HG03571 (cell line): ENCODE data around the gene GLIS1.

ENCODE experiments used
- ATAC-seq: cut with Tn5 transposase; IDR thresholded peaks from one replicate; pipeline ENCODE4 v1.9.1; 2021; ENCODE audit not compliant: unreplicated experiment

Gene GLIS1

DNA sequence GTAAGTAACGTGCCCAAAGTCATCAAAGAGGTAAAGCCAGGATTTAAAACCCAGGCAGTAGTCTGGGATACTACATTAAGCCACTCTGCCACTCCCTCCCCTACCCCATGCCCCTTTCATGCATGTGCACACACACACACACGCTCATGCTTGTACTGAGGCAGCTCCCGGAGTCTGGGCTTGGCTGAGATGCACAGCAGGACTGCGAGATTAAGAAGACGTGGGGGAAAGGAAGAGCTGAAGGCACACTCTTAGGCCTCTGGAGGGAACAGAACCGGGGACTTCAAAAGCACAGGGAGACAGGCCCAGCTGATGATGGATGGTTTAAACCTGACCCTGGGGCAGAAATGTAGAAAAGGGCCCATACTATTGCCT is 98.3 kb downstream of the GLIS1 start:
- no peak for ATAC-seq

DNA sequence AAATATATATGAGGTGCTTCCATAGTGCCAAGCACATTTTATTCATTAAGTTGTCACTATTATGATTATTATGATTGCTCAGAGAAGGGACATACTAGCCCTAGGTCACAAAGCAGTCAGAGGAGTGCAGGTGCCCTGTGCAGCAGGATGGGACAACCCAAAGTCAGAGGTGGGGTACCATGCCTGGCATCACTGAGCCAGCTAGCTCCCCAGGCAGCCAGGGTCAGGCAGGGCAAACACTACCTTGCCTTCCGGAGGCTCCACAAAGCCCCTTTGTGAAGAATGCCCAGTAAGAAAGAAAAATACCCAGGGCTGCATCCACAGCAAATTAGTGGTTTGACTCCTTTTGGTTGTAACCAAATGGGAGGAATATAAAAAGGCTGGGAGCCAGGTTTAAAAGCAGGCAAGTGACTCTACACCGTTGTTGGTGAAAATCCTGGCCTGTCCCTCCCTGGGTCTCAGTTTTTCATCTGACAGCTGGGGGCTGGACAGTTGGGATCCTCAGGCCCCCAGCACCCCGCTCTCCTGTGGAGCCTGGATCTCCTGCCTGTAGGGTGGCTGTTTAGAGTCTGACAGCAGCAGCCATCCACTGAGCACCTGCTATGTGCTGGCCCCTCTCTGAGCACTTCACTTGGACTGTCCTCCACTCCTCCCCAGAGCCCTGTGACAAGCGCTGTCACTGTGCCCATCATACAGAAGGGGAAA is 98.8 kb downstream of the GLIS1 start:
- no peak for ATAC-seq

DNA sequence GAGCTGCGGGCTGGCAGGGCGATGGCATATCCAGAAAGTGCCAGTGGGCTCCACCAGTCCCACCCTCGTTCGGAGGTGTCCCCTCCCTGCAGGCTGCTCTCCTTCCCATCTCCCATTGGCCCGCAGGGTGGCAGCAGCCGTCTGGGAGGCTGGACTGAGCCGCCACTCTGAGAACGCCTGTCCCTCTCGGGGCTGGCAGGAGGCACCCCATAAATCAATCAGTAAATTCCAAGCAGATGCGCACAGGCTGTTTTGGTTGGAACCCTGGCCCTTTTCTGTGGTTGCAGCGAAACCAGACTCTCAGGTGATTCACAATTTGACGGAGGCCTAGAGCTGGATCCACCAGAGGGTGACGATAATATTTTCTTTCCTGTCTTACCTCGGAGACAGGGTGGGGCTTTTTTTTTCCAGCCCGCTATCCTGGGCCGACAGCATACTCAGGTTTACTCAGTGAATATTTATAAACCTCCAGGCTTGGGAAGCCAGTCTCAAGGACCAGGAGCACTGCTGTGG is 99.7 kb downstream of the GLIS1 start:
- no peak for ATAC-seq

DNA sequence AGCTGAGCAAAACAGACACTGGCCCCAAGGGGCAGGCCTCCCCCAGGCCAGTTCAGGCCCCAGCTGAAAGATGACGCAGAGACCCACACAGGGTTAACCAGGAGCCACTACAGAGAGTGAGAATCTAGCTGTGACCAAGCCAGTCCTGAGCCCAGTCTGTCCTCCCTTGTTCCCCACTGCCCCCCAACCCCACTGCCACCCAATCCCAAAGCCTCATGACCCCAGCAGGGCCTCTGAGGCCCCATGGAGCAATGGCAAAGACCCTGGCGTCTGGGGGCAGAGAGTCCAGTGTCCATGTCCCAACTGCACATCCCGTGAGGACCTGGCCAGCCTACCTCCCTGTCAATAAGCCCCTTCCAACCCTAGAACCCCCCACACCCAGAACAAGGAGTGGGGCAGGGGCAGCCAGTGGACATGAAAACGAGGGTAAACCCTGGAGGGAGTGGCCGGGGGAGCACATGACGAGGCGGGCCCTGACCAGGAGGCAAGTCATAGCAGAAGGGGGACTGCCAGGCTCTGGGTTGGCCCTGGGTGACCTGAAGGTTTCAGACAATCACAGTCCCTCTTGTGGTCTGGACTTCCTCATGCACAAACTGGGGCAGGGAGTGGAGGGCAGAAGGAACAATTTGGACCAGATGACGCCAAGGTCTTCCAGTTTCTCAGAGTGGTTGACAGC is 100.5 kb downstream of the GLIS1 start:
- no peak for ATAC-seq

DNA sequence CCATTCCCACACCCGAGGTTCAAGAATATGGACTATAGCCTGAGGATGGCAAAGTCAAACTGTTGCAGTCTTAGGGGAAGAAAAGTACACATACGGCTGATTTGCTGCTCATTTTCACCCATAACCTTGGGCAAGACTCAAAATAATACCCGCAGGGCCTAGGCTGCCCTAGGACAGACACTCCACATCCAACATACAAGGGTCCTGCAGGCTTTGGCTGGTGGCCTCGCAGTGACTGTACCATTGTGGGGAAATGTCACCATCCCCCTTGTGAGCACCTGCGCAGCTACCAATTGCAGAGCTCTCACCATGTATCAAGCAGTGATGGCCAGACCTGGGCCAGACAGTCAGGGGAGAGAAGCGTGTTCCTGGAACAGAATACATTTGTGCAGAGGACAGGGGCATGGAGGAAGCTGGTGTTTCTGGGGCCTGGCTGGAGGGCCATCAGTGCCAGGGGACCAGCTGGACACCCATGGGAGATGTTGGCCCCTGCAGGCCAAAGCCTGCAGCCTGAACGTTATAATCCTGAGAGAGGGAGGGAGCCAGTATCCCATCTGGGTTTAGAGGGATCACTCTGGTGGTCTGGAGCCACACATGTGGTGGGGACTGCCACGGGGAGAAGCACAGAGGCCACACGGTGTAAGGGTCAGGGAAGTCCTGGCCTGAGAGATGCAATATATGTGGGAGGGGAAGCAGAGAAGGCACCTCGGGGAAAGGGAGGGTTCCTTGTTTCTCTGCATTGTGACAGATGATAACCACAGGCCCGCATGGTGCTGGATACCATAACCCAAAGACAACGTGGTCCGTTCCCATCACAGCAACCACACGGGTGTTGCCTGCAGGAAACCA is 101.2 kb downstream of the GLIS1 start:
- ATAC-seq = no peak

- ATAC-seq = no peak
Measured at GRCh38 chr1:53636621-53637171, 102.3 kb downstream of the GLIS1 start.

GRCh38 chr1:53634571-53634979 is 104.4 kb downstream of the GLIS1 start:
- no peak for ATAC-seq

GRCh38 chr1:53633073-53633704 is 105.8 kb downstream of the GLIS1 start:
- no peak for ATAC-seq

GRCh38 chr1:53631622-53632310 is 107.2 kb downstream of the GLIS1 start:
- ATAC-seq = no peak

DNA sequence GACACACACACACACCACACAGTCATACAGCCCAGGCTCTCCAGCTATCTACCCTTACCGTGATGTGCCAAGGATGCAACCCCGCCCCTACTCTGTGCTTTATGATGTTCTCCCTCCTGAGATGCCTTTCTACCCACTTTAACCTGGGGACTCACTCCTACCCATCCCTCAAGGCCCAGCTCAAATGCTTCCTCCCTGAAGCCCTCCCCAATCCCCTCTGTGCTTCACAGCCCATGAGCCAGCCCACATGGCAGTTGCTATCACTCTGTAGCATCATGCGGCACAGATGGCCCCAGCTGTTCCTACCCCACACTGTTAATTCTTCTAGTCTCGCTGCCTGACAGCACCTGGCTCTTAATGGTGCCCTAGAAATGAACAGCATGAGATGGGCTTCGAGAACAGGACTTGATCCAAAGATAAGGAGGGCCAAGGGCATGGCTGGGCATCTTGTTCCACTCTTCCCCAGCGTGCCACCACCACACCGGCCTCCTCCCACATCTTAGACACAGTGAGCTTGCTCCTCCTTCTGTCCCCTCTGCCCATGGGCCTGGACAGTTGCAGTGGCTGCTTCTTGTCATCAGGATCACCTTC is 109.8 kb downstream of the GLIS1 start:
- no peak for ATAC-seq

GRCh38 chr1:53628286-53628955 is 110.5 kb downstream of the GLIS1 start:
- no peak for ATAC-seq

DNA sequence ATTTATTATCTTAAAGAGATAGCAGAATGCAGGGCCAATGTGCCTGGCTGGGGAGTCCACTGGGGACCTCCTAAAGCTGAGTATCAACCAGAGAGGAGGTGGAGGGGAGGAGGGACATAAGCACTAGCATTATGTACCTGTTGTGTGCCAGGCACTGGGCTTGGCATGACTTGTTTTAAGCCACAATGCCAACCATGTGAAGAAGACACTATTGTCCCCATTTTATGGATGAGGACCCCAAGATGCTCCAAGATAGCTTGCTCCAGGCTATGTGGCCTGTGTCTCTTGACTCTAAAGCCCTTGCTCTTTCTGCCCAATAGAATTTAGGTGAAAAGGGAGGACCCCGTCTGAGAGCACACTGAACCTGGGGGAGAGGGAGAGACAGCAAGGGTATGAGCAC is 111.3 kb downstream of the GLIS1 start:
- no peak for ATAC-seq

DNA sequence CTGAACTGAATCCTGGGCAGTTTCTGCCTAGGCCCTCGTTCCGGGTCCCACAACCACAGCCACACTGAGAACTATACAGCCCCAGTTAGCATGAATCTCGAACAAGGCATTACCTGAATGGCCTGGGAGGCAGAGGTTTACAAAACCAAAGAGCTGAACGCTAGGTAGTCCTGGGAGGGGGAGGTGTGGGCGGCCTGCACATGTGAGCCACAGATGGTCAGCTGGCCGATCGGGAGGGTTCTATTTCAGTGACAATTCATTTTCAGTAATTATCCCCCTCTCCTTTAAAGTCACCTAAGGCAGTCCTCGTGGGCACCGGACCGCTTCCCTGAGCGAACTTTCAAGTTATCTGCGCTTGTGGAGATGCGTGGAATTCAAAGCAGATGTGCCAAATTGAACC is 111.9 kb downstream of the GLIS1 start:
- no peak for ATAC-seq

GRCh38 chr1:53626616-53627015 is 112.3 kb downstream of the GLIS1 start:
- ATAC-seq = no peak

DNA sequence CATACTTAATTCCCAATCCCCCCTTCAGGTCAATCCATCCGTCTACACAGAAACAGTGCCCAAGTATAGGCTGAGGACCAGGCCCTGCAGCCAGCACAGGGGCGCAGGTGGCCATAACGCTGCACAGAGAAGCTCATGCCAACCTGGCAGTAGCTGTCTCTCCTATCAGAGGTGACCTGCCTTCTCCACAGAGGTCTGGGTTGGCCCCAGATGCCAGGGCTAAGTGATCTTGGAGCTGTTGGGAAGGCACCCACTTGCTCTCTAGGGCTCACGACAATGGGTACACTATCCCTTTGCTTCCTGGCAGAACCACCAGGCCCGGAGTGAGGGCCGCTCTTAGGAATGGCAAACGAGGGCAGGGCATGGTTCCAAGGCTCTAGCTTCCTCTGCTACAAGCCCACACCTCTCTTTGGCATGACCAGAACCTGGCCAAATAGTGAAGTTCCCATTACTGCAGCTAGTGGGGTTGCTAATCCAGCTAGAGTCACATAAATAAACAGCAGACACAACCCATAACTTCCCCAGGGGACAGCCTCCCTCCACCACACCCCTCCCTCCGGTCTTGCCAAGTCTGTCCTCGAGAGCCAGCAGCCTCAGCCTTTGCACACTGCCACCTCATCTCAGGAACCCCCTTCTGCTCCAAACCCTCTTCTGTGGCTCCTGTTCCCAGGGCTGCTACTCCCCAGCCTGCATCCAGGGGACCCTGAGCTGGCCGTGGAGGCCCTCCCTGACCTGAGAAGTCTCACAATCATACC is 113.0 kb downstream of the GLIS1 start:
- no peak for ATAC-seq

DNA sequence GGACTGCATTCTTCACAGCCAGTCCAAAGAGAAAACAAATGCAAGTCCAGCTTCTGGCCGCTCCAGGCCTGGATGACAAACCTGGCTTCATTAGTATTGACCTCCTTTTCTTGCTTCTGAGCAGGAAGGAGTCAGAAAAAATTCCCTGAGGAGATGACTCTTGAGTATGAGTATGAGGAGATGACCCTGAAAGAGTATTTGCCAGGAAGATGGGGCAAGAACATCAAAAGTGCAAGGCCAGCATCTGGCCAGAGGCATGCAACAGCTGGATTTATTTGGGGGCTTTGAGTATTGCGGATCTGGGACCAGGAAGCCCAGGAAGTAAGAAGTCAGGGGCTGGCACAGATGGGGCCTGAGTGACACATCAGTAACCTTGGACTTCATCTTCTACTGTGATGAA is 113.9 kb downstream of the GLIS1 start:
- ATAC-seq = no peak

DNA sequence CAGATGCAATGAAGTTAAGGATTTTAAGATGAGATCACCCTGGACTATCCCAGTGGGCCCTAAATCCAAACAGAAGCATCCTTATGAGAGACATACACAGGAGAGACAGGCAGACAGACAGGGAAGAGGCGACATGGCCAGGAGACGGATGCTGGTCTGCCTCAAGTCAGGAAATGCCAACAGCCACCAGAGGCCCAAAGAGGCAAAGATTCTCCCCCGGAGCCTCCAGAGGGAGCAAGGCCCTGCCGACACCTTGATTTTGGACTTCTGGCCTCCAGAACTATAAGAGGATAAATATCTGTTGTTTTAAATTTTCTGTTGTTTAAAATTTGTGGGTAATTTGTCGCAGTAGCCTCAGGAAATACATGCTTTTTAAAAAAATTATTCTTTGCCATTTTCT is 116.4 kb downstream of the GLIS1 start:
- no peak for ATAC-seq

GRCh38 chr1:53621144-53621543 is 117.8 kb downstream of the GLIS1 start:
- ATAC-seq = no peak
